Kidney epithelial cell (primary cell): ENCODE data around the gene RAB3C. TPM values are rescaled to one million over a fixed set of nuclear protein-coding genes. Genes with fewer than 3 reads are reported as not detected.

Experiments used
- DNase-seq: peaks from one replicate; pipeline ENCODE4 v3.0.0-alpha.2; 2010; ENCODE audit warnings: low read depth
- H3K27me3 ChIP-seq: 2 replicates; pipeline ENCODE4 v1.6.0; 2011; ENCODE audit warnings: low read length; ENCODE audit not compliant: control insufficient read depth, insufficient read depth
- H3K36me3 ChIP-seq: 2 replicates; pipeline ENCODE4 v1.5.1; 2011; ENCODE audit warnings: low read length; ENCODE audit not compliant: control insufficient read depth, insufficient read depth
- H3K4me3 ChIP-seq: 2 replicates; pipeline ENCODE4 v1.5.1; 2011; ENCODE audit warnings: low read depth, mild to moderate bottlenecking, control low read depth, low read length
- total RNA-seq: library from RNA; depleted of rRNA; stranded (reverse); fragments of >200 nt; gene quantifications from 2 replicates; pipeline ENCODE4 v1.2.3, GENCODE V29; 2015
- TF ChIP-seq, protein P1 (sequence below): IDR thresholded peaks from 2 replicates; pipeline ENCODE4 v1.5.1; 2011; ENCODE audit warnings: mild to moderate bottlenecking, moderate library complexity, low read length, control low read depth, inconsistent platforms; ENCODE audit not compliant: insufficient read depth, poor library complexity, severe bottlenecking

Gene RAB3C
- total RNA-seq, 1 donor from 2014 or later = 0.04 TPM

DNA sequence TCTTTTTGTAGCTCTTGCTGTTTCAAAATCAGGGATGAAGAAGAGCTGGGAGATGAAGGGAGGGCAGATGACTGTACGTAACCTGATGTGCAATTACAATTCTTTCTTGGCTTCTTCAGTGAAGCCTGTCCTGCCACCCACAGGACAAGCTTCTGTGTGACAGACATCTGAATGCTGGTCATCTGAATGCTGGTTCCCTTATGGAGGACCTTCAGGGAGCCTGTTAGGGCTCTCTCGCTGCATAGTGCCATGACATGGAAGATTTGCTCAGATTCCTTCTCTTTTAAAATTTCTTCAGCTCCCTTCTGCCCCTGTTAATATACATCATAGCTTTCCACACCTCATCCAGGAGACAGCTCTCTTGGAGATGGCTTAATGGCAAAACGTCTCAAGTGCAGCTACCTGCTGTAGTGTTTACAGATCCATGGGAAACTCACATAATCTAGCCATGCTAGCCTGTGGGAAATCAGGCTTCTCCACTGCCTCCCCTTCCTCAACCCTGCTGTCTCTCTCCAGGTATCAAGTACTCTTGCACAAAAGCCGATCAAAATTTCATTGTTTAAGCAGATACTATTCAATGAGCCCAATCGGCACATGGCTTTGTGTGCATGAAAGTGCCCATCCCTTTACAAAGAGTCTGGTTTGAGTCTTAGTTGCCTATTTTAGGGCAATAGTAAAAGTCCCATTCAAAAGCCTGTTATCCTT is 134.6 kb downstream of the RAB3C start:
- no peak overlapping the region for H3K4me3 ChIP-seq
- H3K36me3 ChIP-seq = no peaks in the 10 kb centered on the region
- H3K27me3 ChIP-seq = no peaks in the 10 kb centered on the region
- no peak for DNase-seq
- TF ChIP-seq, protein P1, sequence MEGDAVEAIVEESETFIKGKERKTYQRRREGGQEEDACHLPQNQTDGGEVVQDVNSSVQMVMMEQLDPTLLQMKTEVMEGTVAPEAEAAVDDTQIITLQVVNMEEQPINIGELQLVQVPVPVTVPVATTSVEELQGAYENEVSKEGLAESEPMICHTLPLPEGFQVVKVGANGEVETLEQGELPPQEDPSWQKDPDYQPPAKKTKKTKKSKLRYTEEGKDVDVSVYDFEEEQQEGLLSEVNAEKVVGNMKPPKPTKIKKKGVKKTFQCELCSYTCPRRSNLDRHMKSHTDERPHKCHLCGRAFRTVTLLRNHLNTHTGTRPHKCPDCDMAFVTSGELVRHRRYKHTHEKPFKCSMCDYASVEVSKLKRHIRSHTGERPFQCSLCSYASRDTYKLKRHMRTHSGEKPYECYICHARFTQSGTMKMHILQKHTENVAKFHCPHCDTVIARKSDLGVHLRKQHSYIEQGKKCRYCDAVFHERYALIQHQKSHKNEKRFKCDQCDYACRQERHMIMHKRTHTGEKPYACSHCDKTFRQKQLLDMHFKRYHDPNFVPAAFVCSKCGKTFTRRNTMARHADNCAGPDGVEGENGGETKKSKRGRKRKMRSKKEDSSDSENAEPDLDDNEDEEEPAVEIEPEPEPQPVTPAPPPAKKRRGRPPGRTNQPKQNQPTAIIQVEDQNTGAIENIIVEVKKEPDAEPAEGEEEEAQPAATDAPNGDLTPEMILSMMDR = no peak

DNA sequence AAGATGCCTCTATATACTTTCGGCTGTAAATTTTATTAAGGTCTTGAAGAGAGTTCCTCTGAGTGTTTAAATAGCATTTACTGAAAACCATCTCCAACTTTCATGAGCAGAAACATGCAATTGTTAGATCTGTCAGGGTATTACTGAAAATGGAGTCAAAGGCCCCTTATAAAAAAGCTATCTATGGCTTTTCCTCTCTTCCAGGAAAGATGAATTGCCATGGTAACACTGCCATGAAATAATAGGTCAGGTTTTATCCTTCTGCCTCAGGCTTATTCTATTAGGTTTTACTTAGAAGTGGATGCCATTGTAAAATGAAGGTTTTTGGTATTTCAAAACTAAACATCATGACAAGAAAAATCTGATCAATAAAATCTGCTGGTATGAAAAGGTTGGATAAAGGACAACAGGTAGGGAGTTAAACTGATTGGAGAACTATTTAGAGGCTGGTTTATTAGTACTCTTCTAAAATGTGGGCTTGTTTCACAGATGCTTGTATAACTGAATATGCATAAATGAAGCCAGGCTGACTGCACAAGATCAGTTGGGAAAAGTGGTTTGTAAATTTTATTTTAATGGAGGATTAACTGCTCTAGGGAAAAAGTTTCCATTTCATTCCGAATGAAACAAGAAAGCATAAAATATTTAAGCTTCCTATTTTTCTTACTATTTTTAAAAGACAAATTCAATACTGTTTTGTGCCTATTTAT is 135.5 kb downstream of the RAB3C start:
- H3K4me3 ChIP-seq = no peak overlapping the region
- no peak for DNase-seq
- no peaks in the 10 kb centered on the region for H3K27me3 ChIP-seq
- TF ChIP-seq, protein P1 = no peak
- no peaks in the 10 kb centered on the region for H3K36me3 ChIP-seq

DNA sequence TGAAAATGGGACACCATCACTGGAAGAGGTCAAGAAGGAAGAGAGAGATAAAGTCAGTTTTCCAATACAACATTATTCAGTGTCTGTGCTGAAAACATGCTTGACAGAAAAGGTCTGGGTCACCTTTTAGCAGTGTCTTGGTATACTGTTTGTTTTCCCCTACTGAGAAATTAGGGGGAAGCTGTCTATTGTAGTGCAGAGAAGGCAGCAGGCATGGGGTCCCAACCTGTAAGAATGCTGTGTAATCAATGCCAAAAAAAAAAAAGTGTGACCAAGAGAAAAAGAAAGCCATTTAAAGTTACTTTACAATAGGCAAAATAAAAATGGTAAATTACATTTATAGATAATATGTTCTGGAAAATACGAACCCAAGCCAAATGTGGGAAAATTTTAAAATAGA is 139.3 kb downstream of the RAB3C start:
- Histone ChIP-seq H3K36me3 (no peaks in the 10 kb centered on the region), H3K27me3 (no peaks in the 10 kb centered on the region), H3K4me3 (no peak overlapping the region)
- DNase-seq = no peak
- TF ChIP-seq, protein P1 = no peak

DNA sequence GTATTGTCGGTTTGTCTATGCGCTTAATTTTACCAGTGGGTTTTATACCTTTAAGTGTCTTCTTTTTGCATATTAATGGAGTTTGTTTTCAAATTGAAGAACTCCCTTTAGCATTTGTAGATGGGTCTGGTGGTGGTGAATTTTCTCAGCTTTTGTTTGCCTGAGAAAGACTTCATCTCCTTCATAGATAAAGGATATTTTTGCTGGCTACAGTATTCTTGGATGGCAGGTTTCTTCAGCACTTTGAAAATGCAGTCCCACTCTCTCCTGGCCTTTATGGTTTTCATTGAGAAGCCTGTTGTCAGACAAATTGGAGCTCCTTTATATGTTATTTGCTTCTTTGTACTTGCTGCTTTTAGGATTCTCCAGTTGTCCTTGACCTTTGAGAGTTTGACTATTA is 142.1 kb downstream of the RAB3C start:
- TF ChIP-seq, protein P1 = no peak
- Histone ChIP-seq H3K36me3 (no peaks in the 10 kb centered on the region), H3K4me3 (no peak overlapping the region), H3K27me3 (no peaks in the 10 kb centered on the region)
- no peak for DNase-seq

DNA sequence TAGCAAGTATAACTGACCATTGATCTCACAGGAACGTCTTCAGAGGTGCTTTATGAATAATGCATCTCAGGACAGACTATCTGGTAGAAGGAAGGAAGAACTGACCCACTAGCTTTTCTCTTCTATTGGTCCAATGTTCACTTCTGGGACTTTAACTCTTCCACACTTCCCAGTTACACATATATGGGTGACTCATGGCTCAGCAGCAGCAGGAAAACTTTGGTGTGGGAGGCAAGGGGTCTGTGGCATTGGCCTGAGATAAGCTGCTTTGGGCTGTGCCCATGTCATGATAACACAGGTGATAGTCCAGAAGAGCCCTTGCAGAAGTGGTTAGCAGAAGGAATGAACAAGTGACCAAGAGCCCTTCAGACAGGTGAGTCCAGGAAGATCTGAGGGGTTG is 148.8 kb downstream of the RAB3C start:
- Histone ChIP-seq H3K4me3 (no peak overlapping the region), H3K36me3 (no peaks in the 10 kb centered on the region), H3K27me3 (no peaks in the 10 kb centered on the region)
- DNase-seq = no peak
- TF ChIP-seq, protein P1 = no peak
